HG03460 (cell line): Measurements from ENCODE around the gene TMEM170A.
"Not testable (repeated sequence)": the region's sequence is repeated elsewhere in the genome, so short reads cannot be mapped to it uniquely, and the experiment has no call there.

Experiments used
- ATAC-seq: cut with Tn5 transposase; IDR thresholded peaks from one replicate; pipeline ENCODE4 v1.9.1; 2021; ENCODE audit not compliant: unreplicated experiment

TMEM170A gene

GRCh38 chr16:75464122-75464918 is at the start of gene TMEM170A:
TMEM170A (minus strand) TSS chr16:75464689; CDS start chr16:75464600, 89 bp downstream.
- peak; percentile 96 for ATAC-seq

- no peak for ATAC-seq
Measured at GRCh38 chr16:75506574-75506973, 42.1 kb upstream of the TMEM170A start.

GRCh38 chr16:75506107-75506506 is 41.6 kb upstream of the TMEM170A start:
- no peak for ATAC-seq

- ATAC-seq: no peak
Measured at GRCh38 chr16:75503801-75504200, 39.3 kb upstream of the TMEM170A start.

GRCh38 chr16:75502916-75503605 is 38.6 kb upstream of the TMEM170A start:
- no peak for ATAC-seq

- not testable (repeated sequence) for ATAC-seq
Measured at GRCh38 chr16:75501820-75502219, 37.3 kb upstream of the TMEM170A start.

GRCh38 chr16:75501359-75501758 is 36.9 kb upstream of the TMEM170A start:
- ATAC-seq: no peak

GRCh38 chr16:75498605-75499322 is 34.3 kb upstream of the TMEM170A start:
- ATAC-seq: not testable (repeated sequence)

GRCh38 chr16:75497558-75497957 is 33.1 kb upstream of the TMEM170A start:
- no peak for ATAC-seq

GRCh38 chr16:75495076-75495674 is 30.7 kb upstream of the TMEM170A start, which contains the start of gene CHST6:
CHST6 (minus strand) TSS chr16:75495441; CDS start chr16:75479828, 15,613 bp downstream.
- ATAC-seq: no peak

- ATAC-seq: no peak
Measured at GRCh38 chr16:75494661-75495075, 30.2 kb upstream of the TMEM170A start.

GRCh38 chr16:75494184-75494583 is 29.7 kb upstream of the TMEM170A start:
- no peak for ATAC-seq

- no peak for ATAC-seq
Measured at GRCh38 chr16:75491876-75492275, 27.4 kb upstream of the TMEM170A start.

- no peak for ATAC-seq
Measured at GRCh38 chr16:75488322-75488721, 23.8 kb upstream of the TMEM170A start.

- peak; percentile 65 for ATAC-seq
Measured at GRCh38 chr16:75486676-75487313, 22.3 kb upstream of the TMEM170A start.

GRCh38 chr16:75486014-75486675 is 21.7 kb upstream of the TMEM170A start:
- ATAC-seq: no peak

GRCh38 chr16:75485230-75486013 is 20.9 kb upstream of the TMEM170A start:
- peak; percentile 61 for ATAC-seq

- ATAC-seq: no peak
Measured at GRCh38 chr16:75483222-75483621, 18.7 kb upstream of the TMEM170A start.
